GM21526 (cell line): ENCODE data around the gene SFT2D3.
A peak's percentile ranks its signal among the peaks of the same experiment; 100 is the strongest.

Experiments used
- ATAC-seq: cut with Tn5 transposase; IDR thresholded peaks from one replicate; pipeline ENCODE4 v1.9.1; 2021; ENCODE audit warnings: moderate library complexity; ENCODE audit not compliant: unreplicated experiment, low FRiP score

The SFT2D3 gene

DNA sequence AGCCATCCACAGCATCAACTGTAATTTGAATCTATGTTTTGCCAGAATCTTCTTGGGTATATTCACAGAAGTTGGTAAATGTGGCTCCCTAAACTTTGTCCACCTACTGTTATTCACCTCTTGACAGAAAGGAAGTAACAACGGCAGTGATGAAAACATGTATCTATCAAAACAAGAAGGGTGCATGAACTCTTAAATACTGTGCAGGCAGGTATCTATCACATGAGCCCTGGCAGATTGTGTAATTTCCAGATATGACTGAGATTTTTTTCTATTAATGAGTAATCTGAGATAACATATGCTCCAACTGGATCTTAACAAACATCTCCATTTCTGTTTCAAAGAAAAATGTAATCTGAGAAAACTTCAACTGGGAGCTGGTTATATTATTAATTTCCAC lies 36.6 kb downstream of the SFT2D3 start:
- no peak for ATAC-seq

- no peak for ATAC-seq
Observed at GRCh38 chr2:127739800-127740199, 38.5 kb downstream of the SFT2D3 start.

GRCh38 chr2:127740665-127741288 lies 39.5 kb downstream of the SFT2D3 start:
- ATAC-seq: no peak

GRCh38 chr2:127743477-127744026 lies 42.3 kb downstream of the SFT2D3 start:
- ATAC-seq: no peak

DNA sequence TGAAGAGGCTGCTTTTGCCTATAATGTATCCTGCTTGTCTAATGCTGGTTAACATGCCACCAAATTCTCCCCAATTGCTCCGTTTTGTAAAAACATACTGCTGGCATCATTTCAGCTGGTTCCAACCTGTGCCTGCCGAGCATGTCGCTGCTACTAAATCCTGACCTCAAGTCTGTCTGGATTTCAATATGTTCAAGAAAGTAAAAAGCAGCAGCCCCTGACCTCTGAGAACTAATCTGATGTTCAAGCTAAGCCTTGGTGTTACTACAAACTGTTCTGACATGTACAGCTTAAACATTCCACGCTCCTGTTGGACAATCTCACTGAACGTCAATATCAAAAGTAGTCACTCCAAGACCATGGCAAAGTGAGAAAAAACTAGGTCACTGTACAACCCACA lies 46.3 kb downstream of the SFT2D3 start:
- ATAC-seq: no peak

- ATAC-seq: peak; percentile 95
Observed at GRCh38 chr2:127749537-127749936, 48.2 kb downstream of the SFT2D3 start.

- no peak for ATAC-seq
Observed at GRCh38 chr2:127753374-127753773, 52.1 kb downstream of the SFT2D3 start.

DNA sequence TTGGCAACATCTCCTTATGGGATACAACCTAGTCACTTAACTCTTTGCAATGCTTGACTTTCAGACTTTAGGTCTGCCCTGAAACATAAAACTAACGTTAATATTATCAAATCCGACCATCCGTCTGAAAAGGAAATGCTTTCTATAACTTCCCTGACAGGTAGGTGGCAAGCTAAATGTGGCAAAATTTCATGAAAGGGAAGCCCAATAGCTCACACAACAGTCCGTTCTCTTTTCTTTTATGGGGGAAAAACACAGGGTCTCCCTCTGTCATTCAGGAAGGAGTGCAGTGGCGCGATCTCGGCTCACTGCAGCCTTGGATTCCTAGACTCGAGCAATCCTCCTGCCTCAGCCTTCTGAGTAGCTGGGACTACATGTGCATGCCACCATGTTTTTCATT lies 52.9 kb downstream of the SFT2D3 start:
- no peak for ATAC-seq
